Stomach (tissue), 4 donors: ENCODE data around the gene SH3PXD2A.

Experiments used
- POLR2A ChIP-seq, 4 donors: fragments of 450-650 bp; IDR thresholded peaks; one replicate each; pipeline ENCODE4 v1.6.1; 2016; ENCODE audit warnings: antibody characterized with exemption in 4 of 4, control low read depth in 2 of 4, mild to moderate bottlenecking in 1 of 4, moderate library complexity in 1 of 4
- POLR2AphosphoS5 ChIP-seq, 3 donors: sonication (generic); formaldehyde crosslinking; IDR thresholded peaks; one replicate each; pipeline ENCODE4 v1.6.1; 2016; ENCODE audit warnings: antibody characterized with exemption in 3 of 3

- TF ChIP-seq POLR2A (IDR thresholded peaks at IDR 0.05) (no peak), POLR2AphosphoS5 (IDR thresholded peaks at IDR 0.05) (no peak)
Observed at GRCh38 chr10:103600956-103601569, 254.3 kb downstream of the SH3PXD2A start.
